Neuron (in vitro differentiated cells): ENCODE measurements around the gene MEF2C.

ENCODE experiments used
- H2AFZ ChIP-seq: one replicate; pipeline ENCODE4 v1.6.1; 2013; ENCODE audit warnings: low read depth, mild to moderate bottlenecking, inconsistent platforms, low read length, moderate library complexity
- H3K27me3 ChIP-seq: one replicate; pipeline ENCODE4 v1.6.1; 2013; ENCODE audit warnings: low read length; ENCODE audit not compliant: insufficient read depth
- H3K36me3 ChIP-seq: one replicate; pipeline ENCODE4 v1.6.1; 2013; ENCODE audit warnings: low read length; ENCODE audit not compliant: insufficient read depth
- H3K4me1 ChIP-seq: one replicate; pipeline ENCODE4 v1.6.1; 2013; ENCODE audit warnings: low read length; ENCODE audit not compliant: insufficient read depth
- H3K4me3 ChIP-seq: 2 replicates; pipeline ENCODE4 v1.5.1; 2013; ENCODE audit warnings: mild to moderate bottlenecking, low read length, moderate library complexity
- H3K9me3 ChIP-seq: one replicate; pipeline ENCODE4 v1.6.1; 2013; ENCODE audit warnings: low read length

The MEF2C gene

GRCh38 chr5:88899096-88899737 lies 16.2 kb upstream of the MEF2C start:
- Histone ChIP-seq H3K27me3 (no peaks in the 10 kb centered on the region), H3K9me3 (no peaks in the 10 kb centered on the region), H3K36me3 (no peaks in the 10 kb centered on the region), H3K4me3 (no peak overlapping the region), H2AFZ (no peak overlapping the region), H3K4me1 (no peaks in the 10 kb centered on the region)

- H3K4me3 ChIP-seq: no peak overlapping the region
- no peak overlapping the region for H2AFZ ChIP-seq
- H3K27me3 ChIP-seq: no peaks in the 10 kb centered on the region
- H3K36me3 ChIP-seq: no peaks in the 10 kb centered on the region
- H3K9me3 ChIP-seq: no peaks in the 10 kb centered on the region
- H3K4me1 ChIP-seq: peaks cover 4% of the 10 kb centered on the region
These were observed 14.8 kb upstream of the MEF2C start for GRCh38 chr5:88897748-88898147.

GRCh38 chr5:88895681-88896501 lies 12.9 kb upstream of the MEF2C start:
- no peaks in the 10 kb centered on the region for H3K36me3 ChIP-seq
- H3K4me1 ChIP-seq: peaks cover 8% of the 10 kb centered on the region
- H3K9me3 ChIP-seq: no peaks in the 10 kb centered on the region
- no peak overlapping the region for H2AFZ ChIP-seq
- no peak overlapping the region for H3K4me3 ChIP-seq
- H3K27me3 ChIP-seq: no peaks in the 10 kb centered on the region

- Histone ChIP-seq H2AFZ (no peak overlapping the region), H3K4me3 (no peak overlapping the region), H3K4me1 (peaks cover 8% of the 10 kb centered on the region), H3K36me3 (no peaks in the 10 kb centered on the region), H3K27me3 (no peaks in the 10 kb centered on the region), H3K9me3 (no peaks in the 10 kb centered on the region)
These were observed 9.7 kb upstream of the MEF2C start for GRCh38 chr5:88892669-88893068.

- Histone ChIP-seq H2AFZ (no peak overlapping the region), H3K4me3 (no peak overlapping the region), H3K4me1 (peaks cover 8% of the 10 kb centered on the region), H3K9me3 (no peaks in the 10 kb centered on the region), H3K36me3 (no peaks in the 10 kb centered on the region), H3K27me3 (no peaks in the 10 kb centered on the region)
These were observed 7.2 kb upstream of the MEF2C start for GRCh38 chr5:88890070-88890781.

GRCh38 chr5:88889189-88890069 lies 6.4 kb upstream of the MEF2C start:
- no peaks in the 10 kb centered on the region for H3K36me3 ChIP-seq

GRCh38 chr5:88888848-88889188 lies 5.8 kb upstream of the MEF2C start:
- H3K27me3 ChIP-seq: no peaks in the 10 kb centered on the region
- peak overlapping the region; percentile 20 for H3K4me3 ChIP-seq
- peaks cover 12% of the 10 kb centered on the region for H3K4me1 ChIP-seq
- no peak overlapping the region for H2AFZ ChIP-seq
- H3K36me3 ChIP-seq: no peaks in the 10 kb centered on the region
- H3K9me3 ChIP-seq: no peaks in the 10 kb centered on the region

More at GRCh38 chr5:88889189-88890069, 6.4 kb upstream of the MEF2C start:
- Histone ChIP-seq H3K4me1 (peaks cover 9% of the 10 kb centered on the region), H3K9me3 (no peaks in the 10 kb centered on the region), H3K27me3 (no peaks in the 10 kb centered on the region), H2AFZ (no peak overlapping the region), H3K4me3 (peak overlapping the region; percentile 20)

GRCh38 chr5:88888291-88888690 lies 5.3 kb upstream of the MEF2C start:
- Histone ChIP-seq H2AFZ (no peak overlapping the region), H3K36me3 (no peaks in the 10 kb centered on the region), H3K27me3 (no peaks in the 10 kb centered on the region), H3K9me3 (no peaks in the 10 kb centered on the region), H3K4me1 (peaks cover 12% of the 10 kb centered on the region), H3K4me3 (no peak overlapping the region)

- peaks cover 6% of the 10 kb centered on the region for H3K4me1 ChIP-seq
- H3K4me3 ChIP-seq: no peak overlapping the region
- H3K27me3 ChIP-seq: no peaks in the 10 kb centered on the region
These were observed 4.4 kb upstream of the MEF2C start for GRCh38 chr5:88887342-88887741.

GRCh38 chr5:88886746-88887341 lies 3.9 kb upstream of the MEF2C start:
- Histone ChIP-seq H3K36me3 (no peaks in the 10 kb centered on the region), H3K4me3 (no peak overlapping the region), H2AFZ (no peak overlapping the region), H3K9me3 (no peaks in the 10 kb centered on the region), H3K27me3 (no peaks in the 10 kb centered on the region), H3K4me1 (peaks cover 10% of the 10 kb centered on the region)

More at GRCh38 chr5:88887342-88887741, 4.4 kb upstream of the MEF2C start:
- Histone ChIP-seq H3K9me3 (no peaks in the 10 kb centered on the region), H2AFZ (no peak overlapping the region), H3K36me3 (no peaks in the 10 kb centered on the region)

GRCh38 chr5:88886252-88886651 lies 3.3 kb upstream of the MEF2C start:
- H3K27me3 ChIP-seq: no peaks in the 10 kb centered on the region
- peaks cover 16% of the 10 kb centered on the region for H3K4me1 ChIP-seq
- no peak overlapping the region for H3K4me3 ChIP-seq
- no peaks in the 10 kb centered on the region for H3K36me3 ChIP-seq
- H2AFZ ChIP-seq: no peak overlapping the region
- H3K9me3 ChIP-seq: no peaks in the 10 kb centered on the region

GRCh38 chr5:88885002-88885401 lies 2.0 kb upstream of the MEF2C start:
- Histone ChIP-seq H3K4me1 (peaks cover 17% of the 10 kb centered on the region), H3K27me3 (no peaks in the 10 kb centered on the region), H3K36me3 (no peaks in the 10 kb centered on the region), H2AFZ (no peak overlapping the region), H3K9me3 (no peaks in the 10 kb centered on the region), H3K4me3 (no peak overlapping the region)
